ENCODE results near the gene KLHL13.
"Not testable (repeated sequence)": the region's sequence is repeated elsewhere in the genome, so short reads cannot be mapped to it uniquely, and the experiment has no call there.

The KLHL13 gene

GRCh38 chrX:118074196-118074595 is 42.4 kb downstream of the KLHL13 start:
- DNase-seq: no peak

- DNase-seq: no peak
These were observed 49.6 kb downstream of the KLHL13 start for GRCh38 chrX:118066867-118067515.

GRCh38 chrX:118062817-118063615 is 53.6 kb downstream of the KLHL13 start:
- no peak for DNase-seq

- DNase-seq: no peak
These were observed 54.4 kb downstream of the KLHL13 start for GRCh38 chrX:118062048-118062789.

GRCh38 chrX:118058924-118059323 is 57.7 kb downstream of the KLHL13 start:
- DNase-seq: no peak

GRCh38 chrX:118056870-118057269 is 59.7 kb downstream of the KLHL13 start:
- DNase-seq: no peak

GRCh38 chrX:118049713-118050112 is 66.9 kb downstream of the KLHL13 start:
- DNase-seq: no peak

GRCh38 chrX:118047446-118048186 is 69.0 kb downstream of the KLHL13 start:
- DNase-seq: no peak

GRCh38 chrX:118039591-118039990 is 77.0 kb downstream of the KLHL13 start:
- DNase-seq: no peak

- DNase-seq: no peak
These were observed 77.8 kb downstream of the KLHL13 start for GRCh38 chrX:118038614-118039365.

- DNase-seq: no peak
These were observed 90.0 kb downstream of the KLHL13 start for GRCh38 chrX:118026631-118027030.

- no peak for DNase-seq
These were observed 91.4 kb downstream of the KLHL13 start for GRCh38 chrX:118025226-118025625.

GRCh38 chrX:118024482-118024881 is 92.1 kb downstream of the KLHL13 start:
- no peak for DNase-seq

GRCh38 chrX:118022753-118023152 is 93.9 kb downstream of the KLHL13 start:
- DNase-seq: no peak

GRCh38 chrX:118016422-118016821 is 100.2 kb downstream of the KLHL13 start:
- DNase-seq: no peak

- DNase-seq: not testable (repeated sequence)
These were observed 114.2 kb downstream of the KLHL13 start for GRCh38 chrX:118002417-118002816.

- no peak for DNase-seq
These were observed 116.1 kb downstream of the KLHL13 start for GRCh38 chrX:118000518-118000917.

GRCh38 chrX:117998171-117998570 is 118.4 kb downstream of the KLHL13 start:
- no peak for DNase-seq

- no peak for DNase-seq
These were observed 119.6 kb downstream of the KLHL13 start for GRCh38 chrX:117996918-117997480.

GRCh38 chrX:117996408-117996807 is 120.2 kb downstream of the KLHL13 start:
- DNase-seq: no peak

- no peak for DNase-seq
These were observed 121.2 kb downstream of the KLHL13 start for GRCh38 chrX:117995378-117995777.
